Hepatocyte (in vitro differentiated cells): ENCODE data around the gene AMIGO3. TPM values are rescaled to one million over a fixed set of nuclear protein-coding genes. Genes with fewer than 3 reads are reported as not detected.

Experiments
- DNase-seq: peaks from one replicate; pipeline ENCODE4 v3.0.0-alpha.2; 2016; ENCODE audit warnings: low spot score
- H2AFZ ChIP-seq: fragments of 200-600 bp; sonication (generic); 2 replicates; pipeline ENCODE4 v1.6.0; 2016; ENCODE audit warnings: antibody characterized with exemption, mild to moderate bottlenecking
- H3K27ac ChIP-seq: fragments of 200-600 bp; sonication (generic); 2 replicates; pipeline ENCODE4 v1.5.1; 2016; ENCODE audit warnings: mild to moderate bottlenecking
- H3K27me3 ChIP-seq: fragments of 200-600 bp; sonication (generic); 2 replicates; pipeline ENCODE4 v1.6.1; 2016
- H3K36me3 ChIP-seq: fragments of 200-600 bp; sonication (generic); replicated peaks from 2 replicates; pipeline ENCODE4 v1.5.1; 2016; ENCODE audit warnings: low read depth; ENCODE audit not compliant: insufficient read depth
- H3K4me1 ChIP-seq: fragments of 200-600 bp; sonication (generic); 2 replicates; pipeline ENCODE4 v1.5.1; 2016; ENCODE audit warnings: mild to moderate bottlenecking, moderate library complexity; ENCODE audit not compliant: insufficient read depth
- H3K4me2 ChIP-seq: fragments of 200-600 bp; sonication (generic); 2 replicates; pipeline ENCODE4 v1.6.0; 2016
- H3K4me3 ChIP-seq: fragments of 200-600 bp; sonication (generic); 2 replicates; pipeline ENCODE4 v1.5.1; 2016; ENCODE audit warnings: mild to moderate bottlenecking
- H3K79me2 ChIP-seq: fragments of 200-600 bp; sonication (generic); 2 replicates; pipeline ENCODE4 v1.6.0; 2017; ENCODE audit warnings: mild to moderate bottlenecking
- H3K9me2 ChIP-seq: fragments of 200-600 bp; sonication (generic); replicated peaks from 2 replicates; pipeline ENCODE4 v1.6.0; 2017; ENCODE audit warnings: mild to moderate bottlenecking; ENCODE audit not compliant: insufficient read depth
- H3K9me3 ChIP-seq: fragments of 200-600 bp; sonication (generic); 2 replicates; pipeline ENCODE4 v1.5.1; 2016; ENCODE audit warnings: low read depth, mild to moderate bottlenecking
- H4K20me1 ChIP-seq: fragments of 200-600 bp; sonication (generic); 2 replicates; pipeline ENCODE4 v1.6.0; 2016; ENCODE audit warnings: mild to moderate bottlenecking; ENCODE audit not compliant: insufficient read depth, poor library complexity, severe bottlenecking
- EZH2 ChIP-seq: fragments of 200-600 bp; sonication (generic); IDR thresholded peaks from 2 replicates; pipeline ENCODE4 v1.6.1; 2016; ENCODE audit warnings: antibody characterized with exemption, mild to moderate bottlenecking, borderline replicate concordance
- EZH2phosphoT487 ChIP-seq: fragments of 200-600 bp; sonication (generic); IDR thresholded peaks from one replicate; pipeline ENCODE4 v1.6.1; 2018; ENCODE audit warnings: antibody characterized with exemption, mild to moderate bottlenecking, low read depth, moderate library complexity; ENCODE audit not compliant: unreplicated experiment, severe bottlenecking
- WGBS: methylation state at CpG from one replicate; pipeline ENCODE4 v1.1.6; 2016; ENCODE audit warnings: low lambda C conversion rate; ENCODE audit errors: missing lambda C conversion rate; 5-methylcytosine and 5-hydroxymethylcytosine counted together
- polyA plus RNA-seq: library from polyadenylated mRNA; unstranded; fragments of >200 nt; fragmentation: Nextera tagmentation; extraction: Ambion mirVana; gene quantifications from 2 replicates; pipeline ENCODE4 v1.2.1, GENCODE V29; 2016
- total RNA-seq: library from RNA; depleted of rRNA; stranded (reverse); fragments of >200 nt; gene quantifications from 2 replicates; pipeline ENCODE4 v1.2.3, GENCODE V29; 2014
- TF ChIP-seq, protein P1 (sequence below): fragments of 200-600 bp; sonication (generic); IDR thresholded peaks from 2 replicates; pipeline ENCODE4 v1.5.1; 2016; ENCODE audit warnings: antibody characterized with exemption, mild to moderate bottlenecking; ENCODE audit not compliant: poor library complexity

Gene AMIGO3
- total and polyA plus RNA-seq, 2 experiments from 2014 or later = 0.57 to 1.7 TPM

DNA sequence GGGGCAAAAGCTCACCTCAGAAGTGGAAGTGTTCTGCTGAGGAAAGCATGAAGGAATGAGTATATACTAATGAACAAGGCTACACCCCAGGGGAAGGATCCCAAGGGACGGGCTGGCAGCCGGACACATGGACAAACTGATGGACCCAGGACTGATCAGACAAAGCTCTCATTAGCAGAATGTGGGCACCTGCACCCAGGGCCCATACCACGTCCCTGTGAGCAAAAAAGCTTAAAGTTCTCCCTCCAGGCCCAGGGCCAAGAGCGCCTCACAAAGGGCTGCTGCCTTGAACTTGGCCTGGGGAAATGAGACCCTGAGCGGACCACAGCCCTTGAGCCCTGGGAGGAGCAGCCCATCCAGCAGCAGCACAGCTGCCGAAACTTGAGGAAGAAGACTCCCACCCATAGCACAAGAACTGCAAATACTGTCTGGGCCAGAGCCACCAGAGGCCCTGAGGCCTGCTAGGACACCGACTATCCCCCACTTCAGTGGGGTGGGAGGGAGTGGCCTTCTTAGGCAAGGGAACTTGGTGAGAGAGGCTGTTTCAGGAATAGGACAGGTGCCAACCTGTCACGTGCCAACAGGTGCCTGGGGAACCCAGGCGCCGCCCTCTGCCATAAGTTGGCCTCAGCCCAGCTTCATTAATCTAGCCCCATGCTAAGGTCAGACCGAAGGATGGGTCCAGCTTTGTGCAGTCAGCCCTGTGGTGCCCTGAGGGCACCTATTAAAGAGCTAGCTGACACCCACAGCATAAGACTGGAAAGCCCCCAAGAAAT is 6.6 kb upstream of the AMIGO3 start:
- H2AFZ ChIP-seq = no peak overlapping the region
- H3K4me1 ChIP-seq = peaks cover 15% of the 10 kb centered on the region
- TF ChIP-seq, protein P1, sequence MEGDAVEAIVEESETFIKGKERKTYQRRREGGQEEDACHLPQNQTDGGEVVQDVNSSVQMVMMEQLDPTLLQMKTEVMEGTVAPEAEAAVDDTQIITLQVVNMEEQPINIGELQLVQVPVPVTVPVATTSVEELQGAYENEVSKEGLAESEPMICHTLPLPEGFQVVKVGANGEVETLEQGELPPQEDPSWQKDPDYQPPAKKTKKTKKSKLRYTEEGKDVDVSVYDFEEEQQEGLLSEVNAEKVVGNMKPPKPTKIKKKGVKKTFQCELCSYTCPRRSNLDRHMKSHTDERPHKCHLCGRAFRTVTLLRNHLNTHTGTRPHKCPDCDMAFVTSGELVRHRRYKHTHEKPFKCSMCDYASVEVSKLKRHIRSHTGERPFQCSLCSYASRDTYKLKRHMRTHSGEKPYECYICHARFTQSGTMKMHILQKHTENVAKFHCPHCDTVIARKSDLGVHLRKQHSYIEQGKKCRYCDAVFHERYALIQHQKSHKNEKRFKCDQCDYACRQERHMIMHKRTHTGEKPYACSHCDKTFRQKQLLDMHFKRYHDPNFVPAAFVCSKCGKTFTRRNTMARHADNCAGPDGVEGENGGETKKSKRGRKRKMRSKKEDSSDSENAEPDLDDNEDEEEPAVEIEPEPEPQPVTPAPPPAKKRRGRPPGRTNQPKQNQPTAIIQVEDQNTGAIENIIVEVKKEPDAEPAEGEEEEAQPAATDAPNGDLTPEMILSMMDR = no peak
- TF ChIP-seq EZH2phosphoT487 = no peak
- TF ChIP-seq EZH2 = no peak
- H4K20me1 ChIP-seq = no peaks in the 10 kb centered on the region
- H3K27ac ChIP-seq = peak overlapping the region; percentile 98
- H3K36me3 ChIP-seq = no peaks in the 10 kb centered on the region
- H3K79me2 ChIP-seq = peaks cover 19% of the 10 kb centered on the region
- H3K4me2 ChIP-seq = no peak overlapping the region
- no peak for DNase-seq
- no peaks in the 10 kb centered on the region for H3K9me3 ChIP-seq
- no peaks in the 10 kb centered on the region for H3K27me3 ChIP-seq
- WGBS = 98% methylated on average over 11 of the region's 11 CpGs
- H3K9me2 ChIP-seq = no peaks in the 10 kb centered on the region
- no peak overlapping the region for H3K4me3 ChIP-seq

DNA sequence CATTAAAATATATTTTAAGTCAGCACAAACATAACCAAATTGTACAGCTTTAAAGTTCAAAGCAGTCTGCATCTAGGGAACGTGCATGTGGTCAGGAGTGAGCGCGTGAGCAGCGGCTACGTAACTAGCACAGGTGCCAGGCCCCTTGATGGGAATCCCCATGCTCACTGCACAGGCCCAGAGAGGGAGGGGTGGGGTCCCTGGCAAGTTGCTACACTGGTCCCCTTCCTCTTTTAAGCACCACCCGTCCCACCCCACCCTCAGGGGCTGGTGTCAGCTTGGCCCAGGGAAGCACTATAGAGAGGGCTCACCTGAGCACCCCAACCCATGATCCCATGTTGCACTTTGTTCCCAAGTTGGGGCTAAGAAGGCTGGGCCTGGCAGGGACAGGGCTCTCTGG is 5.1 kb upstream of the AMIGO3 start:
- H3K9me3 ChIP-seq = no peaks in the 10 kb centered on the region
- no peaks in the 10 kb centered on the region for H3K27me3 ChIP-seq
- H3K79me2 ChIP-seq = peaks cover 15% of the 10 kb centered on the region
- H2AFZ ChIP-seq = peak overlapping the region; percentile 74
- H3K4me3 ChIP-seq = peak overlapping the region; percentile 47
- TF ChIP-seq, protein P1 = no peak
- TF ChIP-seq EZH2phosphoT487 = no peak
- no peak for TF ChIP-seq EZH2
- H3K4me1 ChIP-seq = peaks cover 15% of the 10 kb centered on the region
- DNase-seq = no peak
- H3K9me2 ChIP-seq = no peaks in the 10 kb centered on the region
- peak overlapping the region; percentile 89 for H3K4me2 ChIP-seq
- 53% methylated on average over 6 of the region's 6 CpGs for WGBS
- no peaks in the 10 kb centered on the region for H3K36me3 ChIP-seq
- no peaks in the 10 kb centered on the region for H4K20me1 ChIP-seq
- peak overlapping the region; percentile 98 for H3K27ac ChIP-seq

DNA sequence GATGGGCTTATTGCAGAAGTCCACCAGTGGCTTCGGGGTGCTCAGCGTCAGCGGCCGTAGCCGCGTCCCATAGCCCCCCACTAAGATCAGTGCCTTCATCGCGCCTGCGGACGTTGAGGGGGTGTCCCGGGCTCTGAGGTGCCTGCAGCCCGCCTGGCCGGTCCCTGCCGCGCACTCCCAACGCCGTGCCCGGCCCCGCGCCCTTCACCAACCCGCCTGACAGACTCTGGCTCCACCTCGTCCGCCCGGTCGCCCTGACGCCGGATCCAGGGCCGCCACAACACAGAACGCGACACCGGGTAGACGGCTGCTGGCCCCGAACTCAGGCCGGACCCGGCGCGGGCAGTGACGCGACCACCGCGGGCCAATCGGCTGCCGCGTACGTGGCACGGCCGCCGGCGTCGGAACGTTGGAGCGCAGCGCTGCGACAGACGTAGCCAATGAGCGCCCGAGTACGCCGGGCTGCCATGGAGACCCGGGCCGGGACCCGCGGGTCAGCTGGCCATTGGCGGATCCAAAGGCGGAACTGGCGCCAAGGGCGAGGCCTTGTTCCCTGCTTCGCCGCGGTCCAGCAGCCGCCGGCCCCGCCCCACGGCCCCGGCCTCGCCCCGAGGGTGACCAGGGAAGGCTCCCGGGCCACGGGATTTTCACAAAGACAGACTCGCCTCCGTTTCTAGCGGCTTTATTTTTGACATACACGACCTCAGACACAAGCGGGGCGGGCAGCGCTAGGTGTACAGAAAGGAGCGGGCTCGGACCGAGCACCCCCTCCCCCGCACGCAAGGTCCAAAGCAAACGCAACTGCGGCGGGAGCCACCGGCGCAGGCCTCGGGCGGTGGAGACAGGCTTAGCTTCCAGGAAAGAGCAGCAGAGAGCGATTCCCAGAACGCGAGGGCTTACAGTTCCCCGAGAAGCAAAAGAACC is 4.4 kb upstream of the AMIGO3 start, which contains the start of gene GMPPB:
Gene GMPPB (minus strand): TSS at position 324 of the 924 bp plus-strand sequence. CDS start 225 bp downstream, at position 99.
- peak within 1 kb of the TSS; percentile 89 for H3K4me2 ChIP-seq
- H4K20me1 ChIP-seq = peaks cover 2% of the 10 kb centered on the region
- TF ChIP-seq, protein P1 = no peak
- TF ChIP-seq EZH2 = no peak
- TF ChIP-seq EZH2phosphoT487 = no peak
- peak within 1 kb of the TSS; percentile 65 for H3K4me3 ChIP-seq
- no peaks in the 10 kb centered on the region for H3K9me3 ChIP-seq
- no peaks in the 10 kb centered on the region for H3K36me3 ChIP-seq
- WGBS = under 1% methylated on average over 93 of the region's 102 CpGs
- H3K79me2 ChIP-seq = peaks cover 13% of the 10 kb centered on the region
- H2AFZ ChIP-seq = peak within 1 kb of the TSS; percentile 74
- no peaks in the 10 kb centered on the region for H3K27me3 ChIP-seq
- peaks cover 20% of the 10 kb centered on the region for H3K4me1 ChIP-seq
- peak within 1 kb of the TSS; percentile 98 for H3K27ac ChIP-seq
- peak; percentile 99 for DNase-seq
- H3K9me2 ChIP-seq = no peaks in the 10 kb centered on the region
